NCI-H128 (cell line): ENCODE measurements around the gene ARL2.
"Not testable (repeated sequence)": the region's sequence is repeated elsewhere in the genome, so short reads cannot be mapped to it uniquely, and the experiment has no call there.

Source experiments
- DNase-seq: peaks from one replicate; lab custom pipeline; 2025; ENCODE audit not compliant: unreplicated experiment; lab: John Stamatoyannopoulos, UW

ARL2 gene

DNA sequence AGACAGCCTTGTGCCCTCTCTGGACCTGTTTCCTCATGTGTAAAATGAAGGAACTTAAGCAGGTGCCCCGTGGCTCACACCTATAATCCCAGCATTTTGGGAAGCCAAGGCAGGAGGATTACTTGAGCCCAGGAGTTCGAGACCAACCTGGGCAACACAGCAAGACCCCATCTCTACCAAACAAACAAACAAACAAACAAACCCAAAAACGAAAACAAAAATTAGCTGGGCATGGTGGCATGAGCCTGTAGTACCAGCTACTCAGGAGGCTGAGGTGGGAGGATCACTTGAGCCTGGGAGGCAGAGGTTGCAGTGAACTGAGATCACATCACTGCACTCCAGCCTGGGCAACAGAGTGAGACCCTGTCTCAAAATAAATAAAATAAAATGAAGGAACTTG lies 10.0 kb upstream of the ARL2 start:
- DNase-seq = not testable (repeated sequence)

- DNase-seq = no peak
These were observed 5.9 kb upstream of the ARL2 start for GRCh38 chr11:65008016-65008415.

GRCh38 chr11:65008873-65009272 lies 5.1 kb upstream of the ARL2 start:
- no peak for DNase-seq

- DNase-seq = peak; percentile 71
These were observed 651 bp upstream of the ARL2 start for GRCh38 chr11:65013130-65013887.

DNA sequence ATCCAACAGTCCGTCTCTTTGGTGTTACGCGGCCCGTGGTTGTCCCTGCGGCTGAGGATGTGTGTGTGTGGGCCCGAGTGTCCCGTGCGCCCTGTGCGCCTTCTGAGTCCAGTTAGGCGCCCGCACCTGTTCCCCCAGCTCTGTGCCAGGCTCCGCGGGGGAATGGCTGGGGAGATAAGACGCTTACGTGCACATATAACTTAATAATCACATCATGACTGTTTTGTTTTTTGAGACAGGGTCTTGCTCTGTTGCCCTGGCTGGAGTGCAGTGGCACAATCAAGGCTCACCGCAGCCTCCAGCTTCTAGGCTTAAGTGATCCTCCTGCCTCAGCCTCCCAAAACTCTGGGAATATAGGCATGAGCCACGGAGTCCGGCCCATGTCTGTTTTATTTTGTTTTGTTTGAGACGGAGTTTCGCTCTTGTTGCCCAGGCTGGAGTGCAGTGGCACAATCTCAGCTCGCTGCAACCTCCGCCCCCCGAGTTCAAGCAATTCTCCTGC lies 817 bp downstream of the ARL2 start:
- DNase-seq = no peak

DNA sequence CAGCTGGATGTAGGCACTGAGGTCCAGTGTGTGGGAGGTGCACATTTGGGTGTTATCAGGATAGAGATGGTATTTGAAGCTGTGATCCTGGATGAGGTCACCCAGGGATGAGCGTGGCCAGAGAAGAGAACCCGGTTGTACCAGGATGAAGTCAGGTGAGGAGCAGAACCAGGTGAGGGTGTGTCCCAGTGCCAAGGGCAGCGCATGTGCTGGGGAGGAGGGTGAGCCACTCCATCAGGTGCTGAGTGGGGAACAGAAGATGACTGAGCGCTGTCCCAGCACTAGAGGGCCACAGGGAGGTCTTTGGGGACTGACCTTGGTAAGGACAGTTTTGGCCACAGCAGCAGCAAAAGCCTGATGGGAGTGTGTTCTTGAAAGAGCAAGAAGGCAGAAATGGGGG lies 2.7 kb downstream of the ARL2 start:
- no peak for DNase-seq

DNA sequence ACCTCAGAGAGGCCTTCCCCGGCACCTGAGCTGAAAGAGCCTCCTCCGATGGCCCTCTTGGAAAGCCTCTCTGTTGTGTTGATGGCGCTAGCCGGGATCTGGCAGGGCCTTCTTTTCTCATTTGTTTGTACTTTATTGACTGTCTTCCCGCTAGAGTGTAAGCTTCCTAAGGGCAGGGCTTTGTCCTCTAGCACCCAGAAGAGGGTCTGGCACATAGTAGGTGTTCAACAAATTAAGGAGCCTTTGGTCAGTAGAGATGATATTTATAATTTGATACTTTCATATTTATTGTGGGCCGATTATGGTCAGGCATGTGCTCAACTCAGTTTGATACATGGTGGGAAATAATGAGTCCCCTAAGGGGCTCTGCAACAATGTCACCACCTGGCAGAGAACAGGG lies 4.0 kb downstream of the ARL2 start:
- no peak for DNase-seq

DNA sequence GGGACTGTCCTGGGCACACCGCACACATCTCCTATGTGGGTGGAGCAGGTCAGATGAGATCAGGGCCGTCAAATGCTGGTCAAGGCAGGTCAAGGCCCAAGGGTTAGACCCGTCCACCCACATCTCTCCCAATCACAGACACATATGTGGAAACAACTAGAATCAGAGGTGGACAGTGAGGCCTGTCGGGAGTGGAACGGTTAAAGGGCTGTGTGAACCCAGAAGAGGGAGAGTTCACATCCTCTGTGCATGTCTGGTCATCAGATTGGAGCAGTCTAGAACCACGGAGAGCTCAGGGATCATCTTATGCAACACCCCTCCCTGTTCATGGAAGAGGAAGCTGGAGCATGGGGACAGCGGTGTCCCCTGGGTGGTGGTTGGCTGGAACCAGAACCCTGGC lies 5.9 kb downstream of the ARL2 start:
- no peak for DNase-seq

DNA sequence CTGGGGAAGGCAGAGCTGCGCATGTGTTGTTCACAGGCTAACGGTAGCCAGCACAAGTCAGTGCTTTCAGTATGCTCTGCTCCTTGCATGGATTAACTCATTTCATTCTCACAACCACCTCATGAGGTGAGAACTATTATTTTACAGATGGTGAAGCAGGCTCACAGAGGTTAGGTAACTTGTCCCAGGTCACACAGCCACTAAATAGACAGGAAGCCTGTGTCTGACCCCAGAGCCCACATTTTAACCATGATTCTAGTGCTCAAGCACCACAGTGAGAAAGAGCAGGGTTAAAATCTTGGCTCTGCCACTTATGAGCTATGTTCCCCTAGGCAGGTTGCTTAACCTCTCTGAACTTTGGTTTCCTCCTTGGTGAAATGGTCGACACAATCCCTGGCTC lies 7.0 kb downstream of the ARL2 start:
- DNase-seq = no peak

- no peak for DNase-seq
These were observed 7.5 kb downstream of the ARL2 start for GRCh38 chr11:65021509-65021908.

DNA sequence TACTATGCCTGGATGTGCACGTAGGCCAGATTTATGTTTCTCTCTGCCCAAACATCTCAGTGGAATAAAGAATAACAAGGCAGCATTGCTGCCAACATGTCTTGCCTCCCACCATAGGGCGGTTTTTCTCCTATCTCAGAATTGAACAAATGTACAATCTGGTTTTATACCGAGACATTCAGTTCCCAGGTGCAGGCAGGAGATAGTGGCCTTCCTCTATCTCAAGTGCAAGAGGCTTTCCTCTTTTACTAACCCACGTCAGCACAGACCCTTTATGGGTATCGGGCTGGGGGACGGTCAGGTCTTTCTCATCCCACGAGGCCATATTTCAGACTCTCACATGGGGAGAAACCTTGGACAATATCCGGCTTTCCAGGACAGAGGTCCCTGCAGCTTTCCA lies 9.5 kb downstream of the ARL2 start:
- not testable (repeated sequence) for DNase-seq

DNA sequence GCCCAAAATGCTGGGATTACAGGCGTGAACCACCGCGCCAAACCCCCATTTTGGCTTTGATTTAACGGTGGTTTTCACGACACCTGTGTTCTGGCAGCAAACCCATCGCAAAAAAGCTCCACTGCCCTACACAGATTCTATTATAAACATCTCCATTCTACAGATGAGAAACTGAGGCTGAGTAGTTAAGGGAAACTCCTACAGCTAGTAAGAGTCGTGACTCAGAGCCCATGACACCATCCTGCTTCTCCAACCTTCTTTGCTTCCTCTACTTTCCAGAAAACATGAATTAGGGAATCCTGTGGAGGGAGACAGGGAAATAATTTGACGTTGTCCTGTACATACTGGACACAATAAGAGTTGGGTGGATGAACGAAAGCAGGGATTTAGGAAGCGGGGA lies 12.8 kb downstream of the ARL2 start:
- no peak for DNase-seq

DNA sequence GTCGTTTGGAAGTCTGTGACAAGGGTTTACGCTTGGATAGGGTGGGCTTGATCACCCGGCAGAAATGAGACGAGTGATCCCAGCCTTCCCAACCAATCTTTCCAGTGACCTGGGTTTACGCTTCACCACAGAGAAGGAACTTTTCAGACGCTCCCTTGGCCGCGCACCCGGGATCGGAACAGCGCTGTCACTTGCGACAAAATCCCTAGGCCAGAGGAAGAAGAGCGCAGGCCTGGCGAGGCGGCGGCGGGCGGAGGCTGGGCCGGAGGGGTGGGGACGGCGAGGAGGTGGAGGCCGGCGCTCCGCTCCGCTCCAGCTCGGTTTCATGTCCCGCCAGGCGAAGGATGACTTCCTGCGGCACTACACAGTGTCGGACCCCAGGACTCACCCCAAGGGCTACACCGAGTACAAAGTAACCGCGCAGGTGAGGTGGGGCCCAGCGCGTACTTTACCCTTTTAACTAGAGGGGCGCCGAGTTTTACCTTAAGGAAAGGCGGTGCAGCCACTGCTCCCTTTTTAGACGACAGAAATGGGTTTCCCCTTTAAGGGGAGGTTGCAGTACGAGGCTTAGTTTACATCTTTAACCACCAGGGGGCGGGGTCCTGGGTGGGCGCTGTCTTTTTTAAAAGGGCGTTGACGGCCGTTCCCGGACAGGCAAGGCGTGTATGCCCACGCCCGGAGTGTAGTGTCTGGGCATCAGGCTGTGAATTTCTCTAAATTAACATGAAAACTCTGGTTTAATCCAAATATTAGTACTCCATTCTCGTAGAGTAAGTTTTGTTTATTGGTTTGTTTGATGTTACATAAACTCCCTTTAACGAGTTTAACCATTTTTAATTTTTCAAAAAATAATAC lies 13.5 kb downstream of the ARL2 start, which contains the start of gene SNX15:
TSS of gene SNX15 (plus strand) at position 227 of the 855 bp plus-strand sequence. CDS start at position 326, 99 bp downstream.
- peak; percentile 87 for DNase-seq

DNA sequence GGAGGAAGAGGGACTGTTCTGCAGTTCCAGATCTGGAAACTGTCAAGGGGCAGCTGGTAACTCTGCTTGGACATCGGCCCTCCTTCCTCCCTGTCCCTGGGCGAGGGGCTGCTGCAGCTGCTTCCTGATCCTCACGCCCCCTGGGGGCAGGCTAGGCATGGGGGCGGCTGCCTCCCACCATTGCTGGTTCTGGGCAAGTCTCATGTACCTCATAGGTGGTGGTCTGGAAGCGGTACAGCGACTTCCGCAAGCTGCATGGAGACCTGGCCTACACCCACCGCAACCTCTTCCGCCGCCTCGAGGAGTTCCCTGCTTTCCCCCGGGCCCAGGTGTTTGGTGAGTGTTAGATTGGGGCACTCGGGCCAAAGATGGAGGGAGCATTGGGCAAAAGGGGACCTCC lies 18.3 kb downstream of the ARL2 start:
- no peak for DNase-seq

GRCh38 chr11:65034423-65034822 lies 20.5 kb downstream of the ARL2 start:
- no peak for DNase-seq

GRCh38 chr11:65035579-65035978 lies 21.6 kb downstream of the ARL2 start:
- DNase-seq = no peak

DNA sequence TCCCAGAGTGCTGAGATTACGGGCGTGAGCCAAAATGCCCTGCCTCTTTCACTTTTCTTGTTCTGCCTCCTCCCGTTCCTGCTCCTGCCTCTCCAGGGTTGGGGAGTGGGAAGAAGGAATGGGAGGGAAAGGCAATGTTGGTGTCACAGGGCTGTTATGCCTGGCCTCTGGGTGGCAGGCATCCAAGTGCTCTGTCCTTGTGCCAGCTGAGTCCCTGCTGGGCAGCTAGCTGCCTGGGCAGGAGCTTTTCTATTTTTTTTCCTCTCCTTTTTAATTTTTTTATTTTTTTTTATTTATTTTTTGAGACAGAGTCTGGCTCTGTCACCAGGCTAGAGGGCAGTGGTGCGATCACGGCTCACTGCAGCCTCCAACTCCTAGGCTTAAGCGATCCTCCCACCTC lies 23.0 kb downstream of the ARL2 start:
- no peak for DNase-seq

DNA sequence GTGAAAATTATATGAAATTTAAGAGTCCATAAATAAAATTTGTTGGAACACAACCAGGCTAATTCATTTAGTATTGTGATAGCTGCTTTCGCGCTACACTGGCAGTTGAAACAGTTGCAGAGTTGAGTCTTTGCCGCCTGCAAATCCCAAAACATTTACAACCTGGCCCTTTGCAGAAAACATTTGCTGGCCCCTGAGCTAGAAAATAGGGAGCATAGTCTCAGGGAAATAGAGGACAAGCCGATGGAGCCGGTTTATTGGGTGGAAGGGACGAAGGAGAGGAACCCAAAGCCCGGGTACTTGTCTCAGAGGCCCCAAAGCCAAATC lies 26.5 kb downstream of the ARL2 start:
- no peak for DNase-seq

DNA sequence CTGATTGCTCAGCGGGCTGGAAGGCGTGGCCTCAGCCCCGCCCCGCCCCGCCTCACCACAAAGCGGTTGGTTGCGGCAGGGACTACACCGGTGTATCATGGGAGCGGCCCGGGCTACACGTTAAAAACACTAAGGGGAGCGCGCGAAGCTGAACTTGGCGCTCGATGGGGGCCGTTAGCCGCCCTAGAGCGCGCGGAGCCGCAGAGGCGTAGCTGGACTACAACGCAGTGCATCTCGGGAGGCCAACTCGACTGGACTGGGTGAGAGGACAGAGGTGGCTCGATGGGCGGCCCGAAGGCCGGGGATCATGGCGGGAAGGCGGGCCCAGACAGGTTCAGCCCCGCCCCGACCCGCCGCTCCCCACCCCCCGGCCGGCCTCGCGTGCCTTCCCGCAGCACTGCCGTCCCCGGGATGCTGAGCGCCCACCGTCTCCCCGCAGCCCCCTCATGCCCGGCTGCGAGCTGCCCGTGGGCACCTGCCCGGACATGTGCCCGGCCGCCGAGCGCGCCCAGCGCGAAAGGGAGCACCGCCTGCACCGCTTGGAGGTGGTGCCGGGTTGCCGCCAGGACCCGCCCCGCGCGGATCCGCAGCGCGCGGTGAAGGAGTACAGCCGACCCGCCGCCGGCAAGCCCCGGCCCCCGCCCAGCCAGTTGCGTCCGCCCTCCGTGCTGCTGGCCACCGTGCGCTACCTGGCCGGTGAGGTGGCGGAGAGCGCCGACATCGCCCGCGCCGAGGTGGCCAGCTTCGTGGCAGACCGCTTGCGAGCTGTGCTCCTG lies 27.1 kb downstream of the ARL2 start, which contains the start of gene SAC3D1:
TSS of gene SAC3D1 (plus strand) at position 364 of the 776 bp plus-strand sequence. CDS start at position 447, 83 bp downstream.
- DNase-seq = peak; percentile 97

DNA sequence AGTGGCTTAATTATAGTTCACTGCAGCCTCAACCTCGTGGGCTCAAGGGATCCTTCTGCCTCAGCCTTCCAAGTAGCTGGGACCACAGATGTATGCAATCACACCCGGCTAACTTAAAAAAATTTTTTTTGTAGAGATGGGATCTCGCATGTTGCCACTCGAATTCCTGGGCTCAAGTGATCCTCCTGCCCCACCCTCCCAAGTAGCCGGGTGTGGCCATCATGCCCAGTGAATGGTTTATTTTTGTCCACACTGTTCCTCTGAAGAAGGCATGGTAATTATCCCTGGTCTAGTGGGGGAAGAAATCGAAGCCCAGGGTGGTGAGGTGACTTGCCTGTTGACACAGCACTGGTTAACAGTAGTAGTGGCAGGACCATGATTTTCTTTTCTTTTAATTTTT lies 28.9 kb downstream of the ARL2 start:
- DNase-seq = no peak

GRCh38 chr11:65043881-65044501 lies 30.0 kb downstream of the ARL2 start:
- DNase-seq = no peak
